PC-3 (cell line): ENCODE measurements around the gene TUBE1. TPM values are rescaled to one million over a fixed set of nuclear protein-coding genes. Genes with fewer than 3 reads are reported as not detected.

ENCODE experiments used
- ATAC-seq: fragments of 200-7000 bp; cut with Tn5 transposase; 2 replicates; pipeline ENCODE4 v1.9.1; 2020; ENCODE audit warnings: mild to moderate bottlenecking, moderate library complexity
- BruUV-seq: library from RNA; stranded (reverse); fragments of 400-500 nt; replicated peaks from 2 replicates; lab custom pipeline; 2021; lab: Mats Ljungman, UMichigan
- CTCF ChIA-PET: fragments of 300-600 bp; sonication (Branson Sonifier 250); formaldehyde crosslinking; loops from one replicate; lab custom pipeline; 2022; ENCODE audit warnings: antibody characterized with exemption; lab: Charles Lee
- POLR2A ChIA-PET: fragments of 300-600 bp; sonication (Branson Sonifier 250); formaldehyde crosslinking; loops from one replicate; lab custom pipeline; 2022; ENCODE audit warnings: antibody characterized with exemption; ENCODE audit not compliant: unreplicated experiment; lab: Charles Lee
- DNase-seq: peaks from one replicate; pipeline ENCODE4 v3.0.0-alpha.2; 2015
- H2AFZ ChIP-seq: fragments of 300-600 bp; sonication (generic); 2 replicates; pipeline ENCODE4 v1.6.0; 2016; ENCODE audit warnings: antibody characterized with exemption, low read length
- H3F3A ChIP-seq: fragments of 300-600 bp; sonication (generic); one replicate; pipeline ENCODE4 v1.6.0; 2017; ENCODE audit warnings: antibody characterized with exemption, low read length, control low read depth, mild to moderate bottlenecking; ENCODE audit not compliant: unreplicated experiment
- H3K27ac ChIP-seq: fragments of 300-600 bp; sonication (generic); 2 replicates; pipeline ENCODE4 v1.5.1; 2016; ENCODE audit warnings: mild to moderate bottlenecking, low read length
- H3K27me3 ChIP-seq: fragments of 300-600 bp; sonication (generic); 2 replicates; pipeline ENCODE4 v1.6.1; 2016; ENCODE audit warnings: low read length, mixed read lengths
- H3K36me3 ChIP-seq: fragments of 300-600 bp; sonication (generic); 2 replicates; pipeline ENCODE4 v1.6.1; 2016; ENCODE audit warnings: low read depth, mixed run types, low read length, mixed read lengths
- H3K4me1 ChIP-seq: fragments of 300-600 bp; sonication (generic); 2 replicates; pipeline ENCODE4 v1.5.1; 2016; ENCODE audit warnings: low read length; ENCODE audit not compliant: insufficient read depth
- H3K4me2 ChIP-seq: fragments of 300-600 bp; sonication (generic); 2 replicates; pipeline ENCODE4 v1.6.0; 2016; ENCODE audit warnings: low read length
- H3K4me3 ChIP-seq: fragments of 300-600 bp; sonication (generic); 2 replicates; pipeline ENCODE4 v1.5.1; 2016; ENCODE audit warnings: mild to moderate bottlenecking, low read length, mixed read lengths
- H3K79me2 ChIP-seq: fragments of 300-600 bp; sonication (generic); 2 replicates; pipeline ENCODE4 v1.6.1; 2017; ENCODE audit warnings: low read length, mixed read lengths
- H3K9ac ChIP-seq: fragments of 300-600 bp; sonication (generic); 2 replicates; pipeline ENCODE4 v1.6.0; 2016; ENCODE audit warnings: mild to moderate bottlenecking, low read length
- H3K9me2 ChIP-seq: fragments of 300-600 bp; sonication (generic); replicated peaks from 2 replicates; pipeline ENCODE4 v1.6.1; 2016; ENCODE audit warnings: mixed run types, low read length, mixed read lengths
- H3K9me3 ChIP-seq: fragments of 300-600 bp; sonication (generic); 2 replicates; pipeline ENCODE4 v1.6.1; 2016; ENCODE audit warnings: low read length, mixed read lengths
- H4K20me1 ChIP-seq: fragments of 300-600 bp; sonication (generic); 2 replicates; pipeline ENCODE4 v1.6.1; 2016; ENCODE audit warnings: low read length, mixed read lengths
- CTCF ChIP-seq: fragments of 300-600 bp; sonication (generic); conservative IDR thresholded peaks from 2 replicates; pipeline ENCODE4 v1.5.1; 2017; ENCODE audit warnings: antibody characterized with exemption, low read depth, mild to moderate bottlenecking, low read length
- EZH2 ChIP-seq: fragments of 300-600 bp; sonication (generic); IDR thresholded peaks from one replicate; pipeline ENCODE4 v1.6.1; 2017; ENCODE audit warnings: antibody characterized with exemption, mild to moderate bottlenecking, low read length; ENCODE audit not compliant: unreplicated experiment
- EZH2phosphoT487 ChIP-seq: fragments of 300-600 bp; sonication (generic); IDR thresholded peaks from 2 replicates; pipeline ENCODE4 v1.6.1; 2018; ENCODE audit warnings: mild to moderate bottlenecking, antibody characterized with exemption, low read length, borderline replicate concordance
- intact Hi-C: fragments of 100-400 bp; cut with micrococcal nuclease; formaldehyde crosslinking; loops from 2 replicates; pipeline ENCODE4 v1.9.0; 2023
- total RNA-seq: library from RNA; depleted of rRNA; stranded (reverse); fragments of >200 nt; gene quantifications from 2 replicates; pipeline ENCODE4 v1.2.3, GENCODE V29; 2014

Gene TUBE1
- total RNA-seq, 1 experiment from 2014 or later, result 9.5 TPM

- peak overlapping the region; percentile 70 for H3K9ac ChIP-seq
- no peak overlapping the region for H3K4me2 ChIP-seq
- intact Hi-C loops, result no loop called here
- H3K79me2 ChIP-seq, result no peaks in the 10 kb centered on the region
- ATAC-seq (no peak), DNase-seq (no peak)
- ChIA-PET CTCF (no interaction called here), POLR2A (no interaction called here)
- H4K20me1 ChIP-seq, result no peaks in the 10 kb centered on the region
- H3K36me3 ChIP-seq, result no peaks in the 10 kb centered on the region
- peaks cover 35% of the 10 kb centered on the region for H3K4me1 ChIP-seq
- H3K27ac ChIP-seq, result peak overlapping the region; percentile 76
- no TSS peak for BruUV-seq
- TF ChIP-seq CTCF (no peak), EZH2 (no peak)
- H2AFZ ChIP-seq, result no peak overlapping the region
- H3K9me3 ChIP-seq, result no peaks in the 10 kb centered on the region
- no peak overlapping the region for H3K4me3 ChIP-seq
- H3K27me3 ChIP-seq, result no peaks in the 10 kb centered on the region
- no peaks in the 10 kb centered on the region for H3K9me2 ChIP-seq
- no peaks in the 10 kb centered on the region for H3F3A ChIP-seq
Measured at GRCh38 chr6:112038756-112039430, 48.4 kb downstream of the TUBE1 start.

GRCh38 chr6:112038268-112038667 is 49.0 kb downstream of the TUBE1 start:
- no TSS peak for BruUV-seq
- Histone ChIP-seq H3K4me2 (peak overlapping the region; percentile 66), H3K27me3 (no peaks in the 10 kb centered on the region), H3K9me2 (no peaks in the 10 kb centered on the region), H3K36me3 (no peaks in the 10 kb centered on the region), H4K20me1 (no peaks in the 10 kb centered on the region), H3K9ac (peak overlapping the region; percentile 70), H3K4me1 (peaks cover 35% of the 10 kb centered on the region), H3F3A (no peaks in the 10 kb centered on the region), H3K4me3 (no peak overlapping the region), H3K27ac (peak overlapping the region; percentile 76), H3K79me2 (no peaks in the 10 kb centered on the region), H2AFZ (0 out of 2 replicates have a peak overlapping the region, but pooled peaks have one; percentile 12), H3K9me3 (no peaks in the 10 kb centered on the region)
- ATAC-seq (no peak), DNase-seq (no peak)
- intact Hi-C loops, result no loop called here
- POLR2A ChIA-PET, result interaction anchor here (0.7 kb wide), 1 partner anchor 382 kb away, joined by 3 read pairs; no protein-coding TSS in a partner anchor
- CTCF ChIA-PET, result no interaction called here
- no peak for TF ChIP-seq EZH2phosphoT487
- TF ChIP-seq CTCF, result no peak
- no peak for TF ChIP-seq EZH2

- BruUV-seq, result no TSS peak
- peak overlapping the region; percentile 70 for H3K9ac ChIP-seq
- peak; percentile 96 for ATAC-seq
- DNase-seq, result peak; percentile 83
- no peaks in the 10 kb centered on the region for H3K9me2 ChIP-seq
- H4K20me1 ChIP-seq, result no peaks in the 10 kb centered on the region
- H2AFZ ChIP-seq, result 0 out of 2 replicates have a peak overlapping the region, but pooled peaks have one; percentile 12
- no peaks in the 10 kb centered on the region for H3K27me3 ChIP-seq
- no peaks in the 10 kb centered on the region for H3K9me3 ChIP-seq
- POLR2A ChIA-PET, result interaction anchor here (0.5 to 0.7 kb wide), 3 partner anchors 50 to 1373 kb away, joined by 3 read pairs; partner anchors contain the start of gene FAM229B
- intact Hi-C loops, result no loop called here
- H3K4me3 ChIP-seq, result no peak overlapping the region
- H3K4me1 ChIP-seq, result peaks cover 34% of the 10 kb centered on the region
- H3K36me3 ChIP-seq, result no peaks in the 10 kb centered on the region
- CTCF ChIA-PET, result no interaction called here
- H3F3A ChIP-seq, result no peaks in the 10 kb centered on the region
- H3K27ac ChIP-seq, result peak overlapping the region; percentile 76
- H3K4me2 ChIP-seq, result peak overlapping the region; percentile 66
- TF ChIP-seq EZH2phosphoT487, result no peak
- TF ChIP-seq EZH2, result no peak
- TF ChIP-seq CTCF, result no peak
- no peaks in the 10 kb centered on the region for H3K79me2 ChIP-seq
Measured at GRCh38 chr6:112037783-112038216, 49.5 kb downstream of the TUBE1 start.
